HG02623 (cell line): ENCODE measurements around the gene EWSR1.

ENCODE experiments used
- ATAC-seq: cut with Tn5 transposase; IDR thresholded peaks from one replicate; pipeline ENCODE4 v1.9.1; 2021; ENCODE audit warnings: moderate library complexity; ENCODE audit not compliant: unreplicated experiment

Gene EWSR1

DNA sequence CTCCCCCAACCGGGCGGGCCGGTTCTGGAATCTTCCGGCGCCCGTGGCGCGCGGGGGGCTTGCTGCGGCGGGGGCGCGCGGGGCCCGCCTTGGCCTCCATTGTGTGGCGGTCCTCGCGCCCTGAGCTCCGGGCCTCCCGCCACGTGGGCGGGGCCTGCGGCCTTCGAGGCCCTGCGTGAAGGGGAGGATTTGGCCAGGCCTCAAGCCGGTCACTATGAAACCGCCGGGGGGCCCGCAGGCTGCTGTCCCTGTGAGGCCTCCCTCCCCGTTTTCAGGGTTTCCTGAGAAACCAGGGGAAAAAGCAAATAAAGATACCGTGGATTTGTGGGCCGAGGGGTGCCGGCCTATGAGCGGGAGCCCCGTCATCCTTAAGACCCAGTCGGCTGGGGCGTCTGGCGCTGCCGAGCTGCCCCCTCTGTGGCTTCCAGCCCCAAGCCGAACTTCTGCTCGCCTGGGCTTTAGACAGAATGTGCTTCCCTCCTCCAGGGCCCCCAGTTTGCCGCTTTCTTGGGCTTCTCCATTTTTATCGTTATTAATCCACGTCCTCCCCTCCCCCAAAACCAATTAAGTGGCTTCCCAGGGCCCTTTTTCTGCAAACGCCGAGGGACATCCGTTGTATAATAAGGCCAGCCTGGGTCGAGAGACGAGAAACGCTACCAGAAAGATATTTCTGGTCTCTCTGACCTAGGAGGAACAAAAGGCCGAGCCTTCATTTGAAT lies 602 bp downstream of the EWSR1 start:
- ATAC-seq: peak; percentile 9

DNA sequence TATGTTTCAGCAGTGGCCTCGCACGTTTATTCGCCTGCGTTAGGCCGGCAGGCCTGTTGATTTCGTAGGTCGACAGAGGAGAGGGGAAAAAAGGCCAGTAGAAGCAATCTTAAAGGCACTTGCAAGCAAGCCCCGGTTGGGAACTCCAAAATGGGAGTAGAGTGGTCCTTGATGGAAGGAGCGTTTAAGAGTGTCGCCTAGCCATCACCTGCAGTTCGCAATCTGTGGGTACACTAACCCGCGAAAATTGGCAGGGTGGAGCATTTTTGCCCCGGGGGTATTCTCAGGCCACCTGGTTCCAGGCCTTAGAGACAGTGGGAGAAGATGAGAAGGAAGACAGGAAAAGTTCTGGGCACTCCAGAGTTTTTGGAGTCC lies 1.1 kb downstream of the EWSR1 start:
- no peak for ATAC-seq

DNA sequence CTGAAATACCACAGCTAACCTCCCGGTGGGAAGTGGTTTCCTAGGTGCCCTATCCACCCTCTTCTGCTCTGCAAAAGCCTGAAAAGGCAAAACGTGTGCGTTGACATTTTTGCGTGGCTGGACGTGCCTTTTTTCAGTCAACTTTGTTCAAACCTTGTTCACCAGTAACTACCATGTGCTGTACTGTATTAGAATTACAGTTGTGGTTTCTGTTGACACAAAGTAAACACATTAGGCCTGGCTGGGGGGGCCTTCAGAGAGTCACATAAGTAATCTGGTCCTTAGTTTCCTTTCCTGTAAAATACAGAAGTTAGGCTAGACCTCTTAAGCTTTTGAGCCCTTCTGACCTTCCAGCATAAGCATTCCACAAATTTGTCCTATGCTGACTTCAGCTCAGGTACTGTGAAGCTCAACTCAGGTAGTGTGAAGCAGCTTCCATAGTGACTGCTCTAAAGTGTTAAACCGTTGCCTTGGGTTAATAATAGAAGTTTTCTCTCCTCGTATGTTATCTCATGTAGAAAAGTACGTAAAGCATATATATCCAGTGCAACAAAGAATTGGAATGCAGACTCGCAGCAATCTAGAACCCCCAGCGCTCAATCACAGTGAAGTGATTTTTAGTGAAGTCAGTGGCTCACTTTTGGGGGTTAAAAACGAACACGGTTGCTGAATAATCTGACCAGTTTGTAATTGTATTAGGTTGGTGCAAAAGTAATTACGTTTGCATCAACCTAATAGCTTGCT lies 1.8 kb downstream of the EWSR1 start:
- no peak for ATAC-seq

DNA sequence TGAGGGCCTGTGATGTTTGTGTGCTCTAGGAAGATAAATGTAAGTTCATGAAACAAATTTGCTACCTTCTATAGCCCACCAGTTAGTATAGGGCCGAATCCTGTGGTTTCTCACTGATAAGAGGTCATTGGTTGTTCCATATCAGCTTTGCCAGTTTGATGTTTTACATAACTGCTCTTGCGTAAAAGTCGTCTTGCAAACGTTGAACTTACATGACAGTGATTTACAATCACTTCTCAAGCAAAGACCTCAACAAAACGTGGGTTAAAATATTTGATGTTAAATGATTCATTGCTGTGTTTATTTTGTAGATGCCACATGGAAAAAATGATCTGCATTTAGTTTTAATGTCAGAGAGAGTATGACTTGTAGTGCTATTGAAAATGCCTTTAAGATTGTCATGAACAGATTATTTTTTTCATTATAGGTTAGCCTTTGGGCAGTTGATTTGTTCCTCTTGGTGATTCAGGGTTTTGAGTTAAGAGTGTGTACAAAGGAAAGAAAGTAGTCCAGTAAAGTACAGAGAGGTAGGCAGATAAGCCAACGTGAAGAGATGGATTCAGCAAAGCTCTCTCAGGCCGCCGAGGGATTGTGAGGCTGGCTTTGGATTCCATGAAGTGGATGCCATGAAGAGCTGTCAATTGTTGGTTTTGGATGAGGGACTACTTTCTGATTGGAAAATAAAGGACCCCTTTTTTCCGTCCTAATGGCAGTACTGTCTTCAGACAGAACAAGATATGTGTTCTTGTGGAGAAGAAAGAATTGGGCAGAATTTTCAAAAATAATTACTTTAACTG lies 2.6 kb downstream of the EWSR1 start:
- no peak for ATAC-seq

DNA sequence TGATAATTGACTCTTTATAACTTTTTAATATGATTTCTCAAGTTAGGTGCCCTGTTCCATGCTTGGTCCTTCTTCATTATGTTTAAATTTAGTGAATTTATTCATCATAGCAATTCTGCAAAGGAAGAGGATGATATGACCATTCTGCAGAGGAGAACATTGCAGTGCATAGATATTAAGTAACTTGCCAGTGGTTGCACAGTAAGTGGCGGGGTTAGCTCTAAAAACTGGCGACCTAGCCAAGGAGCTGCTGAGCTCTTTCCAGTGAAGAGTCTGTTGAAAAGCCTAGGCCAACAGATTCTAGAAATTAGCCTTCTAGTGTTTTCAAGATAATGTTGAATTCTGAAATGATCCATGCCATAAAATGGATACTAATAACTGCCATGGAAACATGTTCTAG lies 4.6 kb downstream of the EWSR1 start:
- ATAC-seq: no peak

DNA sequence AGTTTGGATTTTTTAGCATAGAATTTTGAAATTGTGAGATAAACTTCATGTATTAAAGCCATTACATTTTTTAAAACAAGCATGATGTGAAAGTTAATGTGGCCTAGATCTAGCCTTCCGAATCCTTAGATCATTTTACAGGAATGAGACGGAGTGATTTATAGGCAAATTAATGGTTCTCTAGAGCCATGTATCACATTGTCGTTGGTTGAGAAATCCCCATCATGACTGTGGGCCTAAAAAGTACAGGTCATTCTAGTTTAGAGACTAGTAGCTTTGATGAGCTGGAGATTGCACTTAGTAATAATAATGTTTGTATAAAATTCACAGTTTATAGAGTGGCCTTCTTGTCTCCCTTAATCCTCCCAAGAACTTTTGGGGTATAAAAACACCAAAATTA lies 7.1 kb downstream of the EWSR1 start:
- no peak for ATAC-seq

DNA sequence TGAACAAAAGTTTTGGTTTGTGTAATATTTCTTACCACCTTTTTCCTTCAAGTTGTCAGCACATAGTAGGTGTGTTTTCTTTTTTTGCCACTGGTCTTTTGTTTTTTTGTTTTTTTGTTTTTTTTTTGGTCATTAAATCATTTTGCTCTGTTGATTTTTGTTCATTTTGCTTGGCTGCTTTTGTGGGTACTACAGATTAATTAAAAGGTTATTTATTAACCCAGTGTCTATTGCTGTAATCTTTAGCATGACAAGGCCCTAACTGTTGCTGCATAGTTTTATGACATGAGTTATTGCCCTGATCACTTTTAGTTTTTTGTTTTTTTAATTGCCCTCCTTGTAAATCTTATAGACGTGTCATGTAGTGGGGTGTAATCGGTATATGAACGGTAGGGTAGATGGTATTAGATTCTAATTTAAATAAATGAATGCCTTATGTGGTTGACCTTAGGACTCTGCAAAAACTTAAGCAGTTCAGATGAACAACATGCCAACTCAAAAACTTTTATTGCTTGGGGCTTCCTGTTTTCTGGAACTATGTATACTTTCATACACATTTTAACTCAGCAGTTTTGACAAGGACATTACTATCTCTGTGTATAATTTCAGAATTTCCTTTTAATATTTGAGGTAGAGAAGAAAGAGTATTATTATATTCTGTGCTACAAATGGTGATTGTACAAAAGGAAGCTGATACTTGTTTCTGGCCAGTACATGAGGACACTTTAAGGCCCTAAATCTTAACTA lies 7.9 kb downstream of the EWSR1 start:
- ATAC-seq: no peak

DNA sequence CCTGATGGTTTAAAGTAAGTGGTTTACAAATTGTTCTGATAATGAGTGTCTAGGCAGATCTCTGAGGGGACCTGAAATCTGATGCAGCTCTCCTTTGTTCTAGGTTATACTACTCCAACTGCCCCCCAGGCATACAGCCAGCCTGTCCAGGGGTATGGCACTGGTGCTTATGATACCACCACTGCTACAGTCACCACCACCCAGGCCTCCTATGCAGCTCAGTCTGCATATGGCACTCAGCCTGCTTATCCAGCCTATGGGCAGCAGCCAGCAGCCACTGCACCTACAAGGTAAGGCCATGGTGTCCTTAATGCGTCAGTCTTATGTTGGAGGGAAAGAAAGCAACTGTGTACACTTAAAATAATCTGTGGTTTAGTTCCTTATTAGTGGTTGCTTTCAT lies 9.9 kb downstream of the EWSR1 start:
- ATAC-seq: no peak

DNA sequence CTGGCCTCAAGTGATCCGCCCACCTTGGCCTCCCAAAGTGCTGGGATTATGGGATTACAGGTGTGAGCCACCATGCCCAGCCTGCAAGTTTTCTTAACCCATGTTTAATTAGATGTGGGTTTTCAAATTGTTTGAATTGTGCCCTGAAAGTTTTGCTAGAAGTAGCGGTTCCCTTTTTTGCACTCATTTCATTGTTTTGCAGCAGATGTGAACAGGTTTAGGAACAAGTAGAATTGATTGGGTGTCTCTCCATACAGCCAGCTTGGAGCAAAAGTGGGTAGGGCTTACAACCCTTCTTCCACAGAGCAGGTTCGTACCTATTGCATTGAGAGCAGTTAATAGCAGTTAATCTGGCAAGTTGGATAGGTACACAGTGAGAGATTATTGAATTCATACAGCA lies 16.1 kb downstream of the EWSR1 start:
- no peak for ATAC-seq

DNA sequence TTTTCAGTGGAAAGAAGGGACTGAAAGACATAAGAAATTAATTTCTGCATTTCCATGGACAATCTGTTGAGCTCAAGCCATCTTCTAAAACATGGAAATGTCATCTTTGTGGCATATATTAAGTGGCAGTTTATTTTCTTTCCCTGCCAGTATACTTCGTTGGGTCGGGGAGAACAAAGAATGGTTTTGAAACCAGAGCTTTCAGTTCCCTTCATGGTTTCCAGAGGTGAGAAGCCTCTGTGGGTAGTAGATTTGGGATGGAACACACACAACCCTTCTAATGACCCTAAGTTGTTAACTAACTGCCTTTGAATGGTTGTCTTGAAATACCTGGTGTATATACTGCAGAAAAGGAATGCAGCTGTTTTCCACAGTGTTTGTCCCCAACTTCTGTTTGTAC lies 20.8 kb downstream of the EWSR1 start:
- ATAC-seq: no peak

DNA sequence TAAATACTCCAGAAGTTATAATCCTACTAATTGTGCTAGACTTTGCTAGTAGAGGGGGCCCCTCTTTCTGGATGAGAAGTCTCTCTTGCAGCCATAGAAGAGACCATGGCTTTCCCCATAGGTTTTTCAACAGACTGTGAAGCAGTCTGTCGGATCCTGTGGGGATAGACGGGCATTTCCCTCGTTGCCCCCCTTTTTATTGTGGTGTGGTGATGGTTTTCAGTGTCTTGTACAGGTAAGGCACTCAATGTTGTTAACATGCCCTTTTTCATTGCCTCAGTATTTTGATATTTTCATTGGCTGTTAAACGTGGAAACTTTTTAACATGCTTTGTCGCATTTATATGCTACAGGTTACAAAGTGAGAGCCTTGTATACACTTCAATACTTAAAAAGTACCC lies 22.0 kb downstream of the EWSR1 start:
- no peak for ATAC-seq

DNA sequence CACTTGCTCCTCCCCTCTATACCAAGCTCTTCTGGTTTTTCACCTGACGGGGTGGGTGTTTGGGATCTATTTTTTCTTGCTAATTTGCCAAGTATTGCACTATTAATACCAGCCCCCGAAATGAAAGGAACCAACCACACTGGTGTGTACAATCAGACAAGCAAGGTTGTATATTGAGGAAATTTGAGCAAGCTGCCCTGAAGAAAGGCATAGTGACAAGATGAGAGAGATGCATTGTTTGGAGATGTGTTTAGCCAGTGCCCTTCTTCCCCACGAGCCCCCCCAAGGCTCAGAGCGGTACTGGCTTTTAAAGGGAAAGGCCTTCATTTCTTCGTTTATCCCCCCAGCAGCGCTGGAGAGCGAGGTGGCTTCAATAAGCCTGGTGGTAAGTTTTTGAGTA lies 23.1 kb downstream of the EWSR1 start:
- no peak for ATAC-seq

DNA sequence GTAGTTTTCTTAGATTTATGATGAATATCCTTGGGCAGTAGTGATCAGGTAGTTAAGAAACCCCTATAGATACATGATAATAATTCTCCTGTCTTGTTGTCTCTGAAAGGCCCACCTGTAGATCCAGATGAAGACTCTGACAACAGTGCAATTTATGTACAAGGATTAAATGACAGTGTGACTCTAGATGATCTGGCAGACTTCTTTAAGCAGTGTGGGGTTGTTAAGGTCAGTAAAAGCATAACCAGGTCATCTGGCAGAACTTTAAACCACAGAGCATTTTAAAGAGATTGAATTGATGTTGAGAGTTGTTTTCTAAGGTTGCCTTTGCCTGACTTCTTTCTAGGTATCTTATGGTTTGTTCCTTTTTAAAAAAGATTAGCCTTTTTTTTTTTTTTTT lies 24.3 kb downstream of the EWSR1 start:
- ATAC-seq: no peak

DNA sequence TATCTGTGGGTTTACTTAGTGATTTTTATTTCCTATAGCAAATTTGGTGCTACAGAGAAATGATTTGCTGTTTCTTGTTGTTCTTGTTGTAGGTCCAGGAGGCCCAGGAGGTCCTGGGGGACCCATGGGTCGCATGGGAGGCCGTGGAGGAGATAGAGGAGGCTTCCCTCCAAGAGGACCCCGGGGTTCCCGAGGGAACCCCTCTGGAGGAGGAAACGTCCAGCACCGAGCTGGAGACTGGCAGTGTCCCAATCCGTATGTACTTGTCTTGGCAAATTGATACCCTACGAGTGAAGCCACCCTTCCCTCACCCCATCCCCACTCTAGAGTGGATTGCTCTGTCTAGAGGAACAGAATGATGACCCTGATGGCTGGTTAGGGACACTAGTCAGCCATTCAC lies 30.6 kb downstream of the EWSR1 start:
- ATAC-seq: no peak

DNA sequence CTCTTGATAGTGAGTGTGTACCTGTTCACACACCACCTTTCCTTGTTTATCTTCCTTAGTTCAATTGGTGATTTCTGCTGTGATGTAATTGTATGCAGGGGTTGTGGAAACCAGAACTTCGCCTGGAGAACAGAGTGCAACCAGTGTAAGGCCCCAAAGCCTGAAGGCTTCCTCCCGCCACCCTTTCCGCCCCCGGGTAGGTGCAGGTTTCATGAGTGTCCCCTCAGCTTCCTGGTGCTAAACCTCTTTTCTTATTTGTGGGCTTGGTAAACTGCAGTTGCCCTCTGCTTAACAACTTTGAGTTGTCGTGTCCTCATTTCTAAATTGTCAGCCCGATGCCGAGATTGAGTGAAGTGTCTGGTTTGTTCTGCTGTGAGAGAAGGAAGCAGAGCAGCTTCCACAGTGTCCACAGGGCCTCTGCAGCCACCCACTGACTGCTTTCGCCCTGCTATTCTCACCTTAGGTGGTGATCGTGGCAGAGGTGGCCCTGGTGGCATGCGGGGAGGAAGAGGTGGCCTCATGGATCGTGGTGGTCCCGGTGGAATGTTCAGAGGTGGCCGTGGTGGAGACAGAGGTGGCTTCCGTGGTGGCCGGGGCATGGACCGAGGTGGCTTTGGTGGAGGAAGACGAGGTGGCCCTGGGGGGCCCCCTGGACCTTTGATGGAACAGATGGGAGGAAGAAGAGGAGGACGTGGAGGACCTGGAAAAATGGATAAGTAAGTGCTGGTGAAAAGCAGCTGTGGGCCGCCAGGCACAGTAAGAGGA lies 31.2 kb downstream of the EWSR1 start:
- no peak for ATAC-seq

DNA sequence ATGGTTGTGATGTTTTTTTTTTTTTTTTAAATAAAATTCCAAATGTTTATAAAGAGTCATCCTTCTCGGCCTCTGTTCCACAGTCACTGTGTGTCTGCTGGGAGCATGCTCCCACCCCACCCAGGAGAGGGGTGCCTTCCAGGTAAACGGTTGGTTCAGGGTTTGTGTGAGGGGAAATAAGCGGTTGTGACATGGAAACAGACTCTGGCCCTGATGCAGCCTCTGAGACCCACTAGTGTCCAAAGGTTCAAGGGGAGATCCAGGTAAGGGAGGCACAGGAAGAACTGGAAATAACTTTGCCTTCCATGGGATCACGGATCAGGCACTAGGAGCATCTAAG lies 32.4 kb downstream of the EWSR1 start:
- no peak for ATAC-seq

DNA sequence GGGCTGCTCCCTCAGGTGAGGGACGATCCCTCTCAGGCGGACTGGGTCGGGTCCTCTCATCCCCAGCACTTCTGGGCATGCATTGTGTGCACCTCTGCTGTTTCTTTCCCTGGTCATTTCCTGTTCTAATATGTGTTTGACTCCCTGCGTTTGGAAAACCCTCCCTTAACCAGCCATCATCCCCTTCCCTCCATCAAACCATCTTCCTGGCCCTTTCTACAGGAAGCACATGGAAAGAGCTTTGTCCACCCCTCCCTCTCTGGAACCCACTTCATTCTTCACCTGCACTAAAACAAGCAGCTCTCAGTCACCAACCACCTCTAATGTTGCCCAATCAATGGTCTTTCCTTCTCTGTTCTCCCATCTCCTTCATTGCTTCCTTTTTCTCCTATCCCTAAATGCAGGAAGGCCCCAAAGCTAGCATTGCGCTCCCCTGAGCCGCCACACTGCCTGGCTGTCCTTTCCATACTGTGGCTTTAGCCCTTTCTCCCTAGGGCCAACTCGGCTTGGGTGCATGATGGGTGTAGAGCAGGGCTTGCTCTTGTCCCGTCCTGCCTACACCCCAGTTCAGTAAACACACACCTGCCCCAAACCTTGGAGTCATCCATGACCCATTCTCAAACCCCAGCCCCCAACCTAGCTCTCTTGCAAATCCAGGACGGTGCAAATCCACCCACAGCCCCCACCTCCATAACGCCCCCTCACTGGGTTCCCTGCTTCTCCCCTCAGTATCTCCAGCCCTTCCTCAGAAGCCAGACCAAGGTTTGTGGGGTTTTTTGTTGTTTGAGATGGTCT lies 32.9 kb downstream of the EWSR1 start:
- no peak for ATAC-seq

DNA sequence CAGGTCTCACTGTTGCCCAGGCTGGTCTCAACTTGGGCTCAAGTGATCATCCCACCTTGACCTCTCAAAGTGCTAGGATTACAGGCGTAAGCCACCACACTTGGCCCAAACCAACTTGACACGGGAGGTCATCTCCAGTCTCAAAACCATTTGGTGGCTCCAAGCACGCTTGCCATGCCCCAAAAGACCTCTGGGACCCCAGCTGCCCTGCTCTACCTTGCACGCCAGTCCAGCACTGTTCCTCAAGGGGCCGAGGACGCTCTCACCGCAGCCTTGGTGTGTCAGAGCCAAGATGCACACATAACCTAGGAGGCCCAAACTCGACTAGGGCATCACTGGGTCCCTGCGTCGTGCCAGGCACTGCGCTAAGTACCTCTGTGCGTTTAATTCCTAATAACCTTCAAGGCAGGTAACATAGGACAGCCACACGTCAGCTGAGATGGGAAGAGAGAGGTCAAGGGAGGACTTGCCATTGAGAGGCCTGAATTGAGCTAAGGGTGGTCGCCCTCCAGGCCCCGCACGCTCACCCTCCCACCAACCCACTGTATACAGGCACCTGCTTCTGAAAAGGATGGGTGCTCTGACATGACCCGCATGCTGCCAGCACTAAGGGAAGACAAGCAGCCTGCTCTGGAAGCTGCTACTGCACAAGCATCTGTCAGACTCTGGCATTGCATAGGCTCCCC lies 33.8 kb downstream of the EWSR1 start:
- no peak for ATAC-seq

DNA sequence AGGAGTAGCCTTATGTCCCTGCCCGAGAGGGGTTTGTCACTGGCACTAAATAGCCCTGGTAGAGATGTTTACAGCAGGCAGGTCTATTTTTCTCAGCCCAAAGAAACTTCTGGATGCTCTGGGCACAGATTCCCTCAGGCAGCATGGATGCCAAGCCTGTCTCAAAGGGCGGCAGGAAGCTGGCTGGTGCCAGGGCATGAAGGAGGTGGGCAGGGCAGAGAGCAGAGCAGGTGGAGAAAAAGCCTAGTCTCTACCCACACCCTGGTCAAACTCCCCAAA lies 34.3 kb downstream of the EWSR1 start:
- ATAC-seq: no peak
